Right lobe of liver (tissue), 6 donors: ENCODE measurements around the gene CLIP4. TPM values are rescaled to one million over a fixed set of nuclear protein-coding genes. Genes with fewer than 3 reads are reported as not detected.
A peak's percentile ranks its signal among the peaks of the same experiment; 100 is the strongest.

Experiments used
- ATAC-seq, 4 donors: fragments of 200-7000 bp; cut with Tn5 transposase; one replicate each; pipeline ENCODE4 v1.9.1; 2020; ENCODE audit warnings: mild to moderate bottlenecking in 4 of 4, moderate library complexity in 4 of 4
- DNase-seq, 3 donors: peaks; one replicate each; pipeline ENCODE4 v3.0.0-alpha.2; 2020
- H3K27ac ChIP-seq, 3 donors: fragments of 200-600 bp; one replicate each; pipeline ENCODE4 v1.8.0; 2022
- H3K27me3 ChIP-seq, 2 donors: fragments of 200-600 bp; one replicate each; pipeline ENCODE4 v1.8.0; 2022
- H3K36me3 ChIP-seq, 4 donors: fragments of 200-600 bp; sonication (generic) in 1 of 4; one replicate each; pipeline versions ENCODE4 v1.5.1 to v1.8.0; 2017 to 2022; ENCODE audit warnings: control low read depth in 1 of 4
- H3K4me1 ChIP-seq, 4 donors: fragments of 200-600 bp; sonication (generic) in 1 of 4; one replicate each; pipeline versions ENCODE4 v1.5.1 to v1.8.0; 2017 to 2022; ENCODE audit warnings: control low read depth in 1 of 4
- H3K4me3 ChIP-seq, 3 donors: fragments of 200-600 bp; one replicate each; pipeline ENCODE4 v1.8.0; 2022
- H3K9me3 ChIP-seq, 4 donors: fragments of 200-600 bp; sonication (generic) in 1 of 4; one replicate each; pipeline versions ENCODE4 v1.5.1 to v1.8.0; 2017 to 2022; ENCODE audit warnings: control low read depth in 1 of 4
- POLR2A ChIP-seq: fragments of 450-650 bp; IDR thresholded peaks from one replicate; pipeline ENCODE4 v1.6.1; 2017; ENCODE audit warnings: antibody characterized with exemption, mild to moderate bottlenecking
- WGBS: methylation state at CpG from one replicate; pipeline ENCODE4 v1.1.6; 2018; ENCODE audit warnings: low coverage, low lambda C conversion rate; ENCODE audit not compliant: insufficient coverage; ENCODE audit errors: missing lambda C conversion rate; 5-methylcytosine and 5-hydroxymethylcytosine counted together
- intact Hi-C, 2 donors: fragments of 100-400 bp; cut with DNase I; formaldehyde crosslinking; loops; one replicate each; pipeline versions ENCODE4 v1.11.2 to v1.14.1; 2022
- total RNA-seq, 6 experiments: library from RNA; depleted of rRNA in 2 of 6; stranded (reverse); fragments of >200 nt in 2 of 6; fragmentation: NEBNext Ultra II Directional in 3 of 6; extraction: Animal tissue kit (Norgen Biotek cat#: 25700) in 3 of 6; gene quantifications; one replicate each; pipeline versions ENCODE4 v1.1.0 to v1.2.4, GENCODE V29; 2016 to 2023
- TF ChIP-seq, protein P1 (sequence below), 4 donors: fragments of 200-600 bp in 3 of 4; fragments of 450-650 bp in 1 of 4; IDR thresholded peaks; one replicate each; pipeline versions ENCODE4 v1.5.1 to v1.8.0; 2016 to 2022; ENCODE audit warnings: antibody characterized with exemption in 4 of 4, mild to moderate bottlenecking in 2 of 4
- donor health status: DM: no; HTN: yes; CAD: no.
- donor health status: DM: no; HTN: no; CAD: no.
- donor health status: DM: no; HTN: no; CAD: no.
- donor health status: DM: no; HTN: yes; CAD: no.
- donor health status: DM: no; HTN: yes; CAD: no.

Gene CLIP4
- total RNA-seq, 6 experiments from 2014 or later = 2.7 to 7.3 (median 5.3) TPM

- TF ChIP-seq POLR2A = no peak
- TF ChIP-seq, protein P1, sequence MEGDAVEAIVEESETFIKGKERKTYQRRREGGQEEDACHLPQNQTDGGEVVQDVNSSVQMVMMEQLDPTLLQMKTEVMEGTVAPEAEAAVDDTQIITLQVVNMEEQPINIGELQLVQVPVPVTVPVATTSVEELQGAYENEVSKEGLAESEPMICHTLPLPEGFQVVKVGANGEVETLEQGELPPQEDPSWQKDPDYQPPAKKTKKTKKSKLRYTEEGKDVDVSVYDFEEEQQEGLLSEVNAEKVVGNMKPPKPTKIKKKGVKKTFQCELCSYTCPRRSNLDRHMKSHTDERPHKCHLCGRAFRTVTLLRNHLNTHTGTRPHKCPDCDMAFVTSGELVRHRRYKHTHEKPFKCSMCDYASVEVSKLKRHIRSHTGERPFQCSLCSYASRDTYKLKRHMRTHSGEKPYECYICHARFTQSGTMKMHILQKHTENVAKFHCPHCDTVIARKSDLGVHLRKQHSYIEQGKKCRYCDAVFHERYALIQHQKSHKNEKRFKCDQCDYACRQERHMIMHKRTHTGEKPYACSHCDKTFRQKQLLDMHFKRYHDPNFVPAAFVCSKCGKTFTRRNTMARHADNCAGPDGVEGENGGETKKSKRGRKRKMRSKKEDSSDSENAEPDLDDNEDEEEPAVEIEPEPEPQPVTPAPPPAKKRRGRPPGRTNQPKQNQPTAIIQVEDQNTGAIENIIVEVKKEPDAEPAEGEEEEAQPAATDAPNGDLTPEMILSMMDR (IDR thresholded peaks at IDR 0.05) = no peak
- peak in 1 of 4 donors; percentile 11 for ATAC-seq
- Histone ChIP-seq H3K4me1 (no peaks in the 10 kb centered on the region), H3K27me3 (no peaks in the 10 kb centered on the region), H3K36me3 (no peaks in the 10 kb centered on the region), H3K27ac (no peak overlapping the region), H3K9me3 (no peaks in the 10 kb centered on the region), H3K4me3 (no peak overlapping the region)
- intact Hi-C loops = no loop called here
- DNase-seq = no peak
Measured at GRCh38 chr2:29112379-29112778, 2.8 kb upstream of the CLIP4 start.

DNA sequence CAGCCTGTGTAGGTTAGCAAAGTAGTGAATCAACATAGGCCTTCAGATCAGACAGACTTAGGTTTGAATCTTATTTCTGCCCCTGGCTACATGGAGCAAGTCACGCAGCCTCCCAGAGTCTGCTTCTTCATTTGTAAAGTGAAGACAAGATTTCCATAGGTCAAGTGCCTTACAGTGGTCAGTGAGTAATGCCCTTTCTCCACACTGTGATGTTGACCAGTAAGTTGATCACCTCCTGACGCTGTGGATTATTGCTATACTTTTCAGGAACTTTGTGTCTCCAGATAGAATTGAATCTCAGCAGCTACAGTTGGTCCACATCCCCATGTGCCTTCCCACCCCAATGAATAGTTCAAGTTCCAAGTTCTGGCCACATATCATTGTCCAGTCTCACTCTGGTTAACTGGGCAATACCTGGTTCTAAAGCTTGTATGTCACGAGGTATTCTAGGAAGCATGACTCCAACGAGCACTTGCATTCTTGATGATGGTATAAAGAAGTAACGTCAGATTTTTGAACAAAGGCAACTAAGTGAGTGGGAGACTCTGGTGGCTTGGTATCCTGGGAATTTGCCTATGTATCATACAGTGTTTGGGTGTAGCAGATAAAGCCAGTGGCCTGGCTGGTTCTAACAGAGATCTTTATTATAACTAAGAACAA lies 2.1 kb upstream of the CLIP4 start:
- no peak for ATAC-seq
- H3K36me3 ChIP-seq = no peaks in the 10 kb centered on the region
- H3K27ac ChIP-seq = no peak overlapping the region
- no peaks in the 10 kb centered on the region for H3K27me3 ChIP-seq
- no peaks in the 10 kb centered on the region for H3K9me3 ChIP-seq
- DNase-seq = no peak
- no peak overlapping the region for H3K4me3 ChIP-seq
- WGBS = 63% methylated on average over 4 of the region's 5 CpGs
- H3K4me1 ChIP-seq = no peaks in the 10 kb centered on the region
- intact Hi-C loops = no loop called here
- TF ChIP-seq, protein P1 (IDR thresholded peaks at IDR 0.05) = no peak
- no peak for TF ChIP-seq POLR2A

- Histone ChIP-seq H3K9me3 (no peaks in the 10 kb centered on the region), H3K4me1 (no peaks in the 10 kb centered on the region), H3K36me3 (no peaks in the 10 kb centered on the region), H3K4me3 (no peak overlapping the region), H3K27ac (no peak overlapping the region), H3K27me3 (no peaks in the 10 kb centered on the region)
- TF ChIP-seq, protein P1 (IDR thresholded peaks at IDR 0.05) = no peak
- TF ChIP-seq POLR2A = no peak
- 28% methylated on average over 4 of the region's 4 CpGs for WGBS
- ATAC-seq (peak; percentile 43 to 50 (median 46)), DNase-seq (peak in 2 of 3 donors; percentile 38 to 53)
- intact Hi-C loops = no loop called here
Measured at GRCh38 chr2:29113891-29114321, 1.3 kb upstream of the CLIP4 start.

GRCh38 chr2:29114586-29114945 lies 649 bp upstream of the CLIP4 start:
- intact Hi-C loops = no loop called here

More at GRCh38 chr2:29114586-29114945, 649 bp upstream of the CLIP4 start:
- ATAC-seq (no peak), DNase-seq (no peak)
- peak overlapping the region in 2 of 3 donors; percentile 34 to 63 for H3K4me3 ChIP-seq
- 63% methylated on average over 3 of the region's 10 CpGs for WGBS
- H3K9me3 ChIP-seq = no peaks in the 10 kb centered on the region
- no peaks in the 10 kb centered on the region for H3K36me3 ChIP-seq
- no peaks in the 10 kb centered on the region for H3K4me1 ChIP-seq
- H3K27me3 ChIP-seq = no peaks in the 10 kb centered on the region
- TF ChIP-seq, protein P1 (IDR thresholded peaks at IDR 0.05) = no peak
- no peak for TF ChIP-seq POLR2A
- peak overlapping the region in 1 of 3 donors; percentile 77 for H3K27ac ChIP-seq
